B cell (primary cell): ENCODE measurements around the gene DIP2A. TPM values are rescaled to one million over a fixed set of nuclear protein-coding genes. Genes with fewer than 3 reads are reported as not detected.

Source experiments
- ATAC-seq: fragments of 200-7000 bp; cut with Tn5 transposase; one replicate; pipeline ENCODE4 v1.10.0; 2021; ENCODE audit warnings: low read depth, mild to moderate bottlenecking, moderate number of reproducible peaks, moderate library complexity
- CTCF ChIA-PET: fragments of 350-600 bp; sonication (Branson Sonifier 250); formaldehyde crosslinking; loops from one replicate; lab custom pipeline; 2021; ENCODE audit warnings: antibody characterized with exemption, inconsistent platforms; lab: Charles Lee
- POLR2A ChIA-PET: fragments of 350-600 bp; sonication (Branson Sonifier 250); formaldehyde crosslinking; loops from one replicate; lab custom pipeline; 2021; ENCODE audit warnings: antibody characterized with exemption; lab: Charles Lee
- DNase-seq: peaks from one replicate; pipeline ENCODE4 v3.0.0; 2013
- H2AFZ ChIP-seq: 2 replicates; pipeline ENCODE4 v1.6.1; 2012; ENCODE audit warnings: mild to moderate bottlenecking, low read depth, low read length; ENCODE audit not compliant: insufficient read depth, poor library complexity, severe bottlenecking
- H3K27ac ChIP-seq, 2 donors: 1 replicate in 1 of 2; 2 replicates in 1 of 2; pipeline ENCODE4 v1.5.1; 2012 to 2013; ENCODE audit warnings: low read length in 2 of 2, mild to moderate bottlenecking in 2 of 2, moderate library complexity in 1 of 2
- H3K27me3 ChIP-seq, 4 experiments: fragments of 200-600 bp in 1 of 4; sonication (generic) in 1 of 4; replicated peaks in 1 of 4; 1 replicate in 2 of 4; 2 replicates in 2 of 4; pipeline versions ENCODE4 v1.6.1 to v1.7.0; 2013 to 2016; ENCODE audit warnings: low read length in 3 of 4, mild to moderate bottlenecking in 2 of 4, mixed read lengths in 1 of 4, moderate library complexity in 1 of 4; ENCODE audit not compliant: insufficient read depth in 4 of 4, control insufficient read depth in 3 of 4; ENCODE audit errors: control extremely low read depth in 1 of 4
- H3K36me3 ChIP-seq, 2 experiments: replicated peaks in 1 of 2; 1 replicate in 1 of 2; 2 replicates in 1 of 2; pipeline versions ENCODE4 v1.6.1 to v1.7.1; 2013; ENCODE audit warnings: low read length in 1 of 2; ENCODE audit not compliant: insufficient read depth in 2 of 2, control insufficient read depth in 1 of 2; ENCODE audit errors: control extremely low read depth in 1 of 2, extremely low read depth in 1 of 2
- H3K4me1 ChIP-seq, 2 donors: fragments of 200-600 bp in 1 of 2; sonication (generic) in 1 of 2; 1 replicate in 1 of 2; 2 replicates in 1 of 2; pipeline versions ENCODE4 v1.5.1 to v1.6.1; 2013 to 2017; ENCODE audit warnings: low read length in 2 of 2; ENCODE audit not compliant: control insufficient read depth in 2 of 2, insufficient read depth in 2 of 2
- H3K4me2 ChIP-seq: replicated peaks from 2 replicates; pipeline ENCODE3; 2012; ENCODE audit warnings: mild to moderate bottlenecking, low read depth, low read length; ENCODE audit not compliant: poor library complexity, severe bottlenecking
- H3K4me3 ChIP-seq, 5 experiments: fragments of 200-600 bp in 1 of 5; sonication (generic) in 1 of 5; 1 replicate in 3 of 5; 2 replicates in 2 of 5; pipeline versions ENCODE4 v1.5.1 to v1.7.0; 2011 to 2016; ENCODE audit warnings: low read length in 4 of 5, mild to moderate bottlenecking in 4 of 5, low read depth in 2 of 5, control low read depth in 1 of 5, moderate library complexity in 1 of 5; ENCODE audit not compliant: insufficient read depth in 1 of 5; ENCODE audit errors: control extremely low read depth in 1 of 5, extremely low read depth in 1 of 5
- H3K79me2 ChIP-seq: fragments of 200-600 bp; sonication (generic); one replicate; pipeline ENCODE4 v1.6.0; 2016; ENCODE audit warnings: low read length; ENCODE audit not compliant: control insufficient read depth, insufficient read depth
- H3K9ac ChIP-seq: fragments of 200-600 bp; sonication (generic); 2 replicates; pipeline ENCODE4 v1.6.1; 2017; ENCODE audit warnings: mild to moderate bottlenecking, low read length, moderate library complexity
- H3K9me3 ChIP-seq, 3 donors: one replicate each; pipeline versions ENCODE4 v1.6.1 to v1.7.1; 2013; ENCODE audit warnings: low read length in 2 of 3; ENCODE audit not compliant: control insufficient read depth in 2 of 3, insufficient read depth in 1 of 3; ENCODE audit errors: control extremely low read depth in 1 of 3
- H4K20me1 ChIP-seq: 2 replicates; pipeline ENCODE4 v1.6.0; 2012; ENCODE audit warnings: mild to moderate bottlenecking, low read length; ENCODE audit not compliant: insufficient read depth, control insufficient read depth, poor library complexity, severe bottlenecking
- H3K27ac Mint-ChIP-seq: one replicate; pipeline ENCODE4 v1.8.0; 2021; ENCODE audit warnings: mixed read lengths
- H3K27me3 Mint-ChIP-seq: one replicate; pipeline ENCODE4 v1.8.0; 2021; ENCODE audit warnings: mixed read lengths
- H3K4me1 Mint-ChIP-seq: one replicate; pipeline ENCODE4 v1.8.0; 2021; ENCODE audit warnings: mixed read lengths
- H3K4me3 Mint-ChIP-seq: one replicate; pipeline ENCODE4 v1.8.0; 2021; ENCODE audit warnings: mixed read lengths
- H3K9me3 Mint-ChIP-seq: one replicate; pipeline ENCODE4 v1.8.0; 2022; ENCODE audit warnings: mixed read lengths; ENCODE audit not compliant: insufficient read depth
- EZH2 ChIP-seq: IDR thresholded peaks from 2 replicates; pipeline ENCODE4 v1.6.1; 2012; ENCODE audit warnings: borderline replicate concordance, low read depth, mild to moderate bottlenecking, moderate library complexity, low read length; ENCODE audit not compliant: insufficient read depth, poor library complexity, severe bottlenecking
- WGBS: methylation state at CpG from one replicate; pipeline ENCODE4 v1.1.5; 2013; ENCODE audit warnings: missing lambda C conversion rate; ENCODE audit not compliant: insufficient coverage; 5-methylcytosine and 5-hydroxymethylcytosine counted together
- intact Hi-C: fragments of 100-400 bp; cut with micrococcal nuclease; formaldehyde crosslinking; loops from one replicate; pipeline ENCODE4 v1.10.0; 2022
- polyA plus RNA-seq: library from polyadenylated mRNA; depleted of rRNA; stranded (reverse); fragments of >200 nt; gene quantifications from 2 replicates; pipeline ENCODE4 v1.2.3, GENCODE V29; 2012
- total RNA-seq, 2 donors: library from RNA; stranded (reverse); fragments of 120-200 nt in 1 of 2; gene quantifications; 1 replicate in 1 of 2; 2 replicates in 1 of 2; pipeline versions ENCODE4 v1.2.3 to v1.2.4, GENCODE V29; 2013 to 2022
- TF ChIP-seq, protein P1 (sequence below): fragments of 200-600 bp; IDR thresholded peaks from one replicate; pipeline ENCODE4 v1.8.0; 2022; ENCODE audit warnings: antibody characterized with exemption, mild to moderate bottlenecking

DIP2A gene
- total and polyA plus RNA-seq, 2 donors (not counting 1 experiment from before 2014, with no cell fraction given): 40.4 to 59.0 TPM

DNA sequence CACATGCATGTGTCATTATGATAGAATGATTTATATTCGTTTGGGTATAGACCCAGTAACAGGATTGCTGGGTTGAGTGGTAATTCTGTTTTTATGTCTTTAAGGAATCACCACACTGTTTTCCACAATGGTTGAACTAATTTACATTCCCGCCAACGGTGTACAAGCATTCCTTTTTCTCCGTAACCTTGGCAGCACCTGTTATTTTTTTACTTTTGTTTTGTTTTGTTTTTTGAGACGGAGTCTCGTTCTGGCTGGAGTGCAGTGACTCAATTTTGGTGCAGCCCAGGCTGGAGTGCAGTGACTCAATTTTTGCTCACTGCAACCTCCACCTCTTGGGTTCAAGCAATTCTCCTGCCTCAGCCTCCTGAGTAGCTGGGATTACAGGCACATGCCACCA is 154.7 kb downstream of the DIP2A start:
- Histone ChIP-seq H3K4me1 (peaks cover 0 to 7% of the 10 kb centered on the region in 2 donors), H3K4me2 (no peak overlapping the region), H3K36me3 (no peaks in the 10 kb centered on the region), H3K9me3 (peaks cover 1 to 14% (median 11%) of the 10 kb centered on the region in 3 donors), H2AFZ (no peak overlapping the region), H3K9ac (no peak overlapping the region), H3K4me3 (no peak overlapping the region), H3K79me2 (no peaks in the 10 kb centered on the region), H3K27ac (no peak overlapping the region), H3K27me3 (peaks cover 0 to 5% (median 0%) of the 10 kb centered on the region in 4 experiments), H4K20me1 (no peaks in the 10 kb centered on the region)
- no peak overlapping the region for H3K4me3 Mint-ChIP-seq
- ChIA-PET CTCF (no interaction called here), POLR2A (no interaction called here)
- no peak for ATAC-seq
- intact Hi-C loops: no loop called here
- H3K27me3 Mint-ChIP-seq: peaks cover 20% of the 10 kb centered on the region
- H3K4me1 Mint-ChIP-seq: peaks cover 5% of the 10 kb centered on the region
- no CpG with 5 or more reads among the region's 6 CpGs for whole genome bisulfite sequencing
- no peaks in the 10 kb centered on the region for H3K9me3 Mint-ChIP-seq
- no peak overlapping the region for H3K27ac Mint-ChIP-seq
- TF ChIP-seq, protein P1, sequence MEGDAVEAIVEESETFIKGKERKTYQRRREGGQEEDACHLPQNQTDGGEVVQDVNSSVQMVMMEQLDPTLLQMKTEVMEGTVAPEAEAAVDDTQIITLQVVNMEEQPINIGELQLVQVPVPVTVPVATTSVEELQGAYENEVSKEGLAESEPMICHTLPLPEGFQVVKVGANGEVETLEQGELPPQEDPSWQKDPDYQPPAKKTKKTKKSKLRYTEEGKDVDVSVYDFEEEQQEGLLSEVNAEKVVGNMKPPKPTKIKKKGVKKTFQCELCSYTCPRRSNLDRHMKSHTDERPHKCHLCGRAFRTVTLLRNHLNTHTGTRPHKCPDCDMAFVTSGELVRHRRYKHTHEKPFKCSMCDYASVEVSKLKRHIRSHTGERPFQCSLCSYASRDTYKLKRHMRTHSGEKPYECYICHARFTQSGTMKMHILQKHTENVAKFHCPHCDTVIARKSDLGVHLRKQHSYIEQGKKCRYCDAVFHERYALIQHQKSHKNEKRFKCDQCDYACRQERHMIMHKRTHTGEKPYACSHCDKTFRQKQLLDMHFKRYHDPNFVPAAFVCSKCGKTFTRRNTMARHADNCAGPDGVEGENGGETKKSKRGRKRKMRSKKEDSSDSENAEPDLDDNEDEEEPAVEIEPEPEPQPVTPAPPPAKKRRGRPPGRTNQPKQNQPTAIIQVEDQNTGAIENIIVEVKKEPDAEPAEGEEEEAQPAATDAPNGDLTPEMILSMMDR: no peak
- TF ChIP-seq EZH2: no peak
- DNase-seq: no peak

DNA sequence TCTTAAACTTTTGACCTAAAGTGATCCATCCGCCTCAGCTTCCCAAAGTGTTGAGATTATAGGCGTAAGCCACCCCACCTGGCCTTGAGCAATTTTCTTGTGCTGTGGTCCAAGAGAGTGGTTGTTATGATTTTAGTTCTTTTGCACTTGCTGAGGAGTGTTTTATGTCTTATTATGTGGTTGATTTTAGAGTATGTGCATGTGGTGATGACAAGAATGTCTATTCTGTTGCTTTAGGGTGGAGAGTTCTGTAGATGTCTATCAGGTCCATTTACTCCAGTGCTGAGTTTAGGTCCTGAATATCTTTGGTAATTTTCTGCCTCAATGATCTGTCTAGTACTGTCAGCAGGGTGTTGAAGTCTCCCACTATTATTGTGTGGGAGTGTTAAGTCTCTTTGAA is 157.4 kb downstream of the DIP2A start:
- no peak overlapping the region for H2AFZ ChIP-seq
- Mint-ChIP-seq H3K27ac (no peak overlapping the region), H3K9me3 (no peaks in the 10 kb centered on the region), H3K4me3 (no peak overlapping the region), H3K4me1 (no peaks in the 10 kb centered on the region), H3K27me3 (peaks cover 25% of the 10 kb centered on the region)
- TF ChIP-seq, protein P1: no peak
- H3K9me3 ChIP-seq: peaks cover under 1 to 2% (median 1%) of the 10 kb centered on the region in 3 donors
- DNase-seq (no peak), ATAC-seq (no peak)
- no peak overlapping the region for H3K4me3 ChIP-seq
- intact Hi-C loops: no loop called here
- no peak overlapping the region for H3K4me2 ChIP-seq
- H3K4me1 ChIP-seq: no peaks in the 10 kb centered on the region
- no peaks in the 10 kb centered on the region for H3K36me3 ChIP-seq
- POLR2A ChIA-PET: no interaction called here
- no peaks in the 10 kb centered on the region for H3K79me2 ChIP-seq
- CTCF ChIA-PET: no interaction called here
- H3K27ac ChIP-seq: no peak overlapping the region
- H3K9ac ChIP-seq: no peak overlapping the region
- peaks cover 0 to 5% (median 0%) of the 10 kb centered on the region in 4 experiments for H3K27me3 ChIP-seq
- no peaks in the 10 kb centered on the region for H4K20me1 ChIP-seq
- WGBS: 100% methylated on average over 1 of the region's 2 CpGs
